ENCODE data around the gene CUEDC1.

CUEDC1 gene

GRCh38 chr17:58002154-58002948 is 47.1 kb upstream of the CUEDC1 start:
- ATAC-seq (ENCODE audit: insufficient read depth, low read depth) (no peak), DNase-seq (no peak)
- H4K20me1 ChIP-seq (ENCODE audit: insufficient read depth, low read length) = peaks cover 74% of the 10 kb centered on the region
- no peaks in the 10 kb centered on the region for H3K27me3 ChIP-seq (ENCODE audit: insufficient read depth, low read length, poor library complexity)
- no peaks in the 10 kb centered on the region for H3K9me3 ChIP-seq (ENCODE audit: insufficient read depth, low read length, severe bottlenecking)
- H2AFZ ChIP-seq (ENCODE audit: low read depth, low read length) = no peak overlapping the region
- TF ChIP-seq EZH2 (IDR thresholded peaks at IDR 0.05; ENCODE audit: borderline replicate concordance, low read depth, low read length, severe bottlenecking) = no peak
- TF ChIP-seq, protein P1, sequence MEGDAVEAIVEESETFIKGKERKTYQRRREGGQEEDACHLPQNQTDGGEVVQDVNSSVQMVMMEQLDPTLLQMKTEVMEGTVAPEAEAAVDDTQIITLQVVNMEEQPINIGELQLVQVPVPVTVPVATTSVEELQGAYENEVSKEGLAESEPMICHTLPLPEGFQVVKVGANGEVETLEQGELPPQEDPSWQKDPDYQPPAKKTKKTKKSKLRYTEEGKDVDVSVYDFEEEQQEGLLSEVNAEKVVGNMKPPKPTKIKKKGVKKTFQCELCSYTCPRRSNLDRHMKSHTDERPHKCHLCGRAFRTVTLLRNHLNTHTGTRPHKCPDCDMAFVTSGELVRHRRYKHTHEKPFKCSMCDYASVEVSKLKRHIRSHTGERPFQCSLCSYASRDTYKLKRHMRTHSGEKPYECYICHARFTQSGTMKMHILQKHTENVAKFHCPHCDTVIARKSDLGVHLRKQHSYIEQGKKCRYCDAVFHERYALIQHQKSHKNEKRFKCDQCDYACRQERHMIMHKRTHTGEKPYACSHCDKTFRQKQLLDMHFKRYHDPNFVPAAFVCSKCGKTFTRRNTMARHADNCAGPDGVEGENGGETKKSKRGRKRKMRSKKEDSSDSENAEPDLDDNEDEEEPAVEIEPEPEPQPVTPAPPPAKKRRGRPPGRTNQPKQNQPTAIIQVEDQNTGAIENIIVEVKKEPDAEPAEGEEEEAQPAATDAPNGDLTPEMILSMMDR (IDR thresholded peaks at IDR 0.05; ENCODE audit: borderline replicate concordance, extremely low read depth, low read length, poor library complexity, severe bottlenecking) = no peak
- peaks cover 82% of the 10 kb centered on the region for H3K36me3 ChIP-seq (ENCODE audit: insufficient read depth, low read length)
- peaks cover 55% of the 10 kb centered on the region for H3K79me2 ChIP-seq (ENCODE audit: insufficient read depth, low read length)
- peak overlapping the region in 1 of 2 experiments; percentile 2; a peak in 1 of 4 replicates for H3K4me3 ChIP-seq (ENCODE audit: low read depth in 1 of 2, low read length in 2 of 2)
- 0 out of 2 replicates have a peak overlapping the region, but pooled peaks have one; percentile 2 for H3K9ac ChIP-seq (ENCODE audit: low read depth, low read length)
- peak overlapping the region; percentile 84 for H3K4me2 ChIP-seq (ENCODE audit: insufficient read depth, low read length)
- no peak overlapping the region for H3K27ac ChIP-seq (ENCODE audit: low read length)
- H3K4me1 ChIP-seq (ENCODE audit: insufficient read depth, low read length) = peaks cover 46% of the 10 kb centered on the region

- Histone ChIP-seq H3K4me3 (ENCODE audit: low read depth in 1 of 2, low read length in 2 of 2) (no peak overlapping the region), H3K27ac (ENCODE audit: low read length) (no peak overlapping the region)
- no peak for ATAC-seq (ENCODE audit: insufficient read depth, low read depth)
Measured at GRCh38 chr17:58001461-58002124, 46.4 kb upstream of the CUEDC1 start.

GRCh38 chr17:57999496-58000017 is 44.3 kb upstream of the CUEDC1 start:
- H3K4me1 ChIP-seq (ENCODE audit: insufficient read depth, low read length) = peaks cover 39% of the 10 kb centered on the region
- no peak for DNase-seq
- peaks cover 57% of the 10 kb centered on the region for H4K20me1 ChIP-seq (ENCODE audit: insufficient read depth, low read length)
- no peak overlapping the region for H3K9ac ChIP-seq (ENCODE audit: low read depth, low read length)
- peak; percentile 74 for ATAC-seq (ENCODE audit: insufficient read depth, low read depth)
- no peak overlapping the region for H2AFZ ChIP-seq (ENCODE audit: low read depth, low read length)
- peaks cover 30% of the 10 kb centered on the region for H3K79me2 ChIP-seq (ENCODE audit: insufficient read depth, low read length)
- no peak overlapping the region for H3K27ac ChIP-seq (ENCODE audit: low read length)
- no peaks in the 10 kb centered on the region for H3K9me3 ChIP-seq (ENCODE audit: insufficient read depth, low read length, severe bottlenecking)
- H3K4me3 ChIP-seq (ENCODE audit: low read depth in 1 of 2, low read length in 2 of 2) = no peak overlapping the region
- TF ChIP-seq, protein P1 (IDR thresholded peaks at IDR 0.05; ENCODE audit: borderline replicate concordance, extremely low read depth, low read length, poor library complexity, severe bottlenecking) = peak; percentile 92
- TF ChIP-seq EZH2 (IDR thresholded peaks at IDR 0.05; ENCODE audit: borderline replicate concordance, low read depth, low read length, severe bottlenecking) = no peak
- H3K36me3 ChIP-seq (ENCODE audit: insufficient read depth, low read length) = peaks cover 58% of the 10 kb centered on the region
- H3K27me3 ChIP-seq (ENCODE audit: insufficient read depth, low read length, poor library complexity) = no peaks in the 10 kb centered on the region
- H3K4me2 ChIP-seq (ENCODE audit: insufficient read depth, low read length) = no peak overlapping the region; the same call in 1 of the 2 replicates

More at GRCh38 chr17:58001461-58002124, 46.4 kb upstream of the CUEDC1 start:
- DNase-seq = no peak
- Histone ChIP-seq H3K9me3 (ENCODE audit: insufficient read depth, low read length, severe bottlenecking) (no peaks in the 10 kb centered on the region), H3K4me1 (ENCODE audit: insufficient read depth, low read length) (peaks cover 46% of the 10 kb centered on the region), H3K9ac (ENCODE audit: low read depth, low read length) (no peak overlapping the region), H3K36me3 (ENCODE audit: insufficient read depth, low read length) (peaks cover 78% of the 10 kb centered on the region), H3K27me3 (ENCODE audit: insufficient read depth, low read length, poor library complexity) (no peaks in the 10 kb centered on the region), H2AFZ (ENCODE audit: low read depth, low read length) (no peak overlapping the region), H4K20me1 (ENCODE audit: insufficient read depth, low read length) (peaks cover 77% of the 10 kb centered on the region), H3K4me2 (ENCODE audit: insufficient read depth, low read length) (peak overlapping the region; percentile 10; the same call in 1 of the 2 replicates), H3K79me2 (ENCODE audit: insufficient read depth, low read length) (peaks cover 50% of the 10 kb centered on the region)
- no peak for TF ChIP-seq EZH2 (IDR thresholded peaks at IDR 0.05; ENCODE audit: borderline replicate concordance, low read depth, low read length, severe bottlenecking)
- TF ChIP-seq, protein P1 (IDR thresholded peaks at IDR 0.05; ENCODE audit: borderline replicate concordance, extremely low read depth, low read length, poor library complexity, severe bottlenecking) = no peak

Data from DND-41 (cell line).